Ishikawa (cell line): ENCODE measurements around the gene GSTA1.

Source experiments
- CREB1 ChIP-seq: IDR thresholded peaks from 2 replicates; pipeline ENCODE4 v1.6.1; 2012; ENCODE audit warnings: low read depth
- EGR1 ChIP-seq: IDR thresholded peaks from 2 replicates; pipeline ENCODE4 v1.6.1; 2012
- EP300 ChIP-seq: IDR thresholded peaks from 2 replicates; pipeline ENCODE4 v1.6.1; 2012; ENCODE audit warnings: borderline replicate concordance
- FOXM1 ChIP-seq: IDR thresholded peaks from 2 replicates; pipeline ENCODE4 v1.6.1; 2012; ENCODE audit warnings: low read depth, borderline replicate concordance
- RAD21 ChIP-seq: IDR thresholded peaks from 2 replicates; pipeline ENCODE4 v1.6.1; 2012; ENCODE audit warnings: low read depth
- TCF12 ChIP-seq: IDR thresholded peaks from 2 replicates; pipeline ENCODE4 v1.6.1; 2012; ENCODE audit warnings: low read depth
- TEAD4 ChIP-seq: IDR thresholded peaks from 2 replicates; pipeline ENCODE4 v1.6.1; 2012
- YY1 ChIP-seq: IDR thresholded peaks from 2 replicates; pipeline ENCODE4 v1.6.1; 2012; ENCODE audit warnings: low read depth
- ZBTB7A ChIP-seq: IDR thresholded peaks from 2 replicates; pipeline ENCODE4 v1.6.1; 2012; ENCODE audit warnings: low read depth
- TF ChIP-seq, protein P1 (sequence below): IDR thresholded peaks from 2 replicates; pipeline ENCODE4 v1.6.1; 2012
- TF ChIP-seq, protein P2 (sequence below): IDR thresholded peaks from 2 replicates; pipeline ENCODE4 v1.6.1; 2012; ENCODE audit warnings: low read depth, mild to moderate bottlenecking

DNA sequence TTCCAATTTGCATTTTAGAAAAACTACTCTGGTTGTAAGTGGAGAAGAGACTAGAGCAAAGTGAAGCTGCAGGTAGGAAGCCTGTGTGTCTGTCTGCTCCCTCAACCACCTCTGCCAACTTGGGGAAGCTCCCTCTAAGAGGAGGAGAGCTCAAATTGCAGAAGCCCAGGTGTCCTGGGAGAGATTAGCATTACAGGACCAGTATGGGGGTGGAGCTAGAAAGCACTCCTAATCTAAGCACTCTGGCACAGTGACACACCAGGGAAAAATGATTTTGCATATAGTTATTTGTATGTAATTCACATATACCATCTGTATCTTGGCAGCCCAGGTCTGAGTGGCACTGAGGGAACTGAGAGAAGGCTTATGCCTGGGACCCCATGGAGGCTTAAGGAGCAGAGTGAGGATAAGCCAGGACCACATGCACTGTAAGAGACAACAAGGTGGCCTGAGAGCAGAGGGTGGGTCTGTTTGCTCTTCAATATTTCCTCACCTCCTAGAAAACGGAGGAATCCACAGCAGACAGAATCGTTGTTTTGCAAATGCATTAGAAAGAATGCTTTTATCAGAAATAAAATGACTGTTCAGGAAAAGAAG is 54.0 kb downstream of the GSTA1 start:
- TF ChIP-seq YY1 (no peak), RAD21 (no peak), EGR1 (no peak), EP300 (no peak), FOXM1 (no peak), ZBTB7A (no peak), CREB1 (no peak), TCF12 (no peak), TEAD4 (no peak)
- TF ChIP-seq, protein P1, sequence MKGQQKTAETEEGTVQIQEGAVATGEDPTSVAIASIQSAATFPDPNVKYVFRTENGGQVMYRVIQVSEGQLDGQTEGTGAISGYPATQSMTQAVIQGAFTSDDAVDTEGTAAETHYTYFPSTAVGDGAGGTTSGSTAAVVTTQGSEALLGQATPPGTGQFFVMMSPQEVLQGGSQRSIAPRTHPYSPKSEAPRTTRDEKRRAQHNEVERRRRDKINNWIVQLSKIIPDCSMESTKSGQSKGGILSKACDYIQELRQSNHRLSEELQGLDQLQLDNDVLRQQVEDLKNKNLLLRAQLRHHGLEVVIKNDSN = no peak
- TF ChIP-seq, protein P2, sequence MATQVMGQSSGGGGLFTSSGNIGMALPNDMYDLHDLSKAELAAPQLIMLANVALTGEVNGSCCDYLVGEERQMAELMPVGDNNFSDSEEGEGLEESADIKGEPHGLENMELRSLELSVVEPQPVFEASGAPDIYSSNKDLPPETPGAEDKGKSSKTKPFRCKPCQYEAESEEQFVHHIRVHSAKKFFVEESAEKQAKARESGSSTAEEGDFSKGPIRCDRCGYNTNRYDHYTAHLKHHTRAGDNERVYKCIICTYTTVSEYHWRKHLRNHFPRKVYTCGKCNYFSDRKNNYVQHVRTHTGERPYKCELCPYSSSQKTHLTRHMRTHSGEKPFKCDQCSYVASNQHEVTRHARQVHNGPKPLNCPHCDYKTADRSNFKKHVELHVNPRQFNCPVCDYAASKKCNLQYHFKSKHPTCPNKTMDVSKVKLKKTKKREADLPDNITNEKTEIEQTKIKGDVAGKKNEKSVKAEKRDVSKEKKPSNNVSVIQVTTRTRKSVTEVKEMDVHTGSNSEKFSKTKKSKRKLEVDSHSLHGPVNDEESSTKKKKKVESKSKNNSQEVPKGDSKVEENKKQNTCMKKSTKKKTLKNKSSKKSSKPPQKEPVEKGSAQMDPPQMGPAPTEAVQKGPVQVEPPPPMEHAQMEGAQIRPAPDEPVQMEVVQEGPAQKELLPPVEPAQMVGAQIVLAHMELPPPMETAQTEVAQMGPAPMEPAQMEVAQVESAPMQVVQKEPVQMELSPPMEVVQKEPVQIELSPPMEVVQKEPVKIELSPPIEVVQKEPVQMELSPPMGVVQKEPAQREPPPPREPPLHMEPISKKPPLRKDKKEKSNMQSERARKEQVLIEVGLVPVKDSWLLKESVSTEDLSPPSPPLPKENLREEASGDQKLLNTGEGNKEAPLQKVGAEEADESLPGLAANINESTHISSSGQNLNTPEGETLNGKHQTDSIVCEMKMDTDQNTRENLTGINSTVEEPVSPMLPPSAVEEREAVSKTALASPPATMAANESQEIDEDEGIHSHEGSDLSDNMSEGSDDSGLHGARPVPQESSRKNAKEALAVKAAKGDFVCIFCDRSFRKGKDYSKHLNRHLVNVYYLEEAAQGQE = no peak
